ENCODE results near the gene RAB11FIP4.
A peak's percentile ranks its signal among the peaks of the same experiment; 100 is the strongest.

RAB11FIP4 gene

DNA sequence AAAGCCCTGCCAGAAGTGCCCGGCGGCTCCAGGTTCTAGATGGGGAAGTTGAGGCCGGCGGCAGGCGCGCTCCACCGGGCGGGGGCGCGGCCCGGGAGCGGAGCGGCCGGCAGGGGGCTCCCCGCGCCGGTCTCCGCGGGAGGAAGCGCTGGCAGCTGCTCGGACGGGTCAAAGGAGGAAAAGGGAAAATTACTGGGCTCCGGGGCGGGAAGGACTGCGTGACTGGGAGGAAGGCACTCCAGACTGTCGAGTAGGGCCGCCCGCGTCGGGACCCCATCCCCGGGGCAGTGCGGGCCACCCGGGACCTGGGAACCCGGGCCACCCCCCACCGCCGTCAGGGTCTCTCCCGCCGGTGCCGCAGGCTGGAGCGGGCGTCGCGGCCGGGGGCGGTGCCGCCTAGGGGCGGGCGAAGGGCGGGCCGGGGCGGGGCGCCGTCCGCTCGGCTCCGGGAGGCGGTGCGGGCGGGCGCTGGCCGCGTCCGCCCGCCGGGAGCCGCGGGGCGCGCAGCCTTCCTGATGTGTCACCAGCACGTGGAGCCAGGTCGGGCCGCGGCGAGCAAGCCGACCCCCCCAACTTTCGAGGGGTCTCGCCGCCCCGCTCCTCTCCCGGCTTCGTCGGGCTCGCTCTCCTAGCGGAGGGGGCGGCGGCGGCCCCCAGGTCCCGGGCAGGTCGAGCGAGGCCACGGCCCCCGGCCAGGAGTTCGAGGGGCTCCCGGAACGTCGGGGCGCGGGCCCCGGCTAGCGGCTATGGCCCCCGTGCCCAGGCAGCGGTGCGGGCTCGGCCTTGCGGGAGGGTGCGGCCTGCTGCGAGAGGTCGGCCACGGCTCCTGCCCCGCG is 167.5 kb downstream of the RAB11FIP4 start (continued):
- TF ChIP-seq ZNF202 (tag by site-specific recombination; IDR thresholded peaks at IDR 0.05; ENCODE audit: borderline replicate concordance) (no peak), ZFHX2 (tag by site-specific recombination; conservative IDR thresholded peaks at IDR 0.05) (peak; percentile 34; the same call in 1 of the 2 replicates), ZNF138 (tag by site-specific recombination; IDR thresholded peaks at IDR 0.05; ENCODE audit: borderline replicate concordance) (no peak), ZNF530 (tag by site-specific recombination; IDR thresholded peaks at IDR 0.05; ENCODE audit: low read depth) (no peak), ZNF624 (tag by site-specific recombination; IDR thresholded peaks at IDR 0.05) (no peak), ZFP3 (tag by site-specific recombination; IDR thresholded peaks at IDR 0.05; ENCODE audit: low read depth) (no peak), SCRT2 (tag by site-specific recombination; IDR thresholded peaks at IDR 0.05) (no peak), ZNF311 (tag by site-specific recombination; IDR thresholded peaks at IDR 0.05; ENCODE audit: borderline replicate concordance) (no peak), EGR2 (tag by site-specific recombination; IDR thresholded peaks at IDR 0.05; ENCODE audit: low read depth) (no peak), ZNF558 (tag by site-specific recombination; IDR thresholded peaks at IDR 0.05) (no peak), KLF16 (tag by site-specific recombination; IDR thresholded peaks at IDR 0.05) (no peak), ZNF354C (tag by site-specific recombination; IDR thresholded peaks at IDR 0.05; ENCODE audit: borderline replicate concordance, low read depth) (no peak), ZNF24 (tag by site-specific recombination; IDR thresholded peaks at IDR 0.05) (no peak), ZNF600 (tag by site-specific recombination; IDR thresholded peaks at IDR 0.05) (peak; percentile 50; the same call in 1 of the 2 replicates), HOXC10 (CRISPR knock-in tag; IDR thresholded peaks at IDR 0.05) (no peak), SP7 (tag by site-specific recombination; IDR thresholded peaks at IDR 0.05) (no peak), ZNF76 (tag by site-specific recombination; IDR thresholded peaks at IDR 0.05; ENCODE audit: borderline replicate concordance, low read depth) (no peak), ZNF416 (tag by site-specific recombination; IDR thresholded peaks at IDR 0.05) (no peak), ZNF791 (tag by site-specific recombination; IDR thresholded peaks at IDR 0.05) (no peak), ZNF175 (tag by site-specific recombination; IDR thresholded peaks at IDR 0.05) (no peak), WT1 (tag by site-specific recombination; IDR thresholded peaks at IDR 0.05) (no peak), ZNF830 (tag by site-specific recombination; IDR thresholded peaks at IDR 0.05; ENCODE audit: low read depth) (no peak), ZNF571 (tag by site-specific recombination; IDR thresholded peaks at IDR 0.05) (no peak), ZSCAN23 (tag by site-specific recombination; IDR thresholded peaks at IDR 0.05) (no peak), BCL11A (tag by site-specific recombination; IDR thresholded peaks at IDR 0.05; ENCODE audit: low read depth) (no peak), ZNF16 (tag by site-specific recombination; IDR thresholded peaks at IDR 0.05; ENCODE audit: low read depth) (no peak), GLIS1 (tag by site-specific recombination; IDR thresholded peaks at IDR 0.05) (peak; percentile 72), GLI2 (tag by site-specific recombination; IDR thresholded peaks at IDR 0.05; ENCODE audit: borderline replicate concordance, low read depth) (no peak), ZFP69B (tag by site-specific recombination; IDR thresholded peaks at IDR 0.05) (no peak)
- TF ChIP-seq, protein P1, sequence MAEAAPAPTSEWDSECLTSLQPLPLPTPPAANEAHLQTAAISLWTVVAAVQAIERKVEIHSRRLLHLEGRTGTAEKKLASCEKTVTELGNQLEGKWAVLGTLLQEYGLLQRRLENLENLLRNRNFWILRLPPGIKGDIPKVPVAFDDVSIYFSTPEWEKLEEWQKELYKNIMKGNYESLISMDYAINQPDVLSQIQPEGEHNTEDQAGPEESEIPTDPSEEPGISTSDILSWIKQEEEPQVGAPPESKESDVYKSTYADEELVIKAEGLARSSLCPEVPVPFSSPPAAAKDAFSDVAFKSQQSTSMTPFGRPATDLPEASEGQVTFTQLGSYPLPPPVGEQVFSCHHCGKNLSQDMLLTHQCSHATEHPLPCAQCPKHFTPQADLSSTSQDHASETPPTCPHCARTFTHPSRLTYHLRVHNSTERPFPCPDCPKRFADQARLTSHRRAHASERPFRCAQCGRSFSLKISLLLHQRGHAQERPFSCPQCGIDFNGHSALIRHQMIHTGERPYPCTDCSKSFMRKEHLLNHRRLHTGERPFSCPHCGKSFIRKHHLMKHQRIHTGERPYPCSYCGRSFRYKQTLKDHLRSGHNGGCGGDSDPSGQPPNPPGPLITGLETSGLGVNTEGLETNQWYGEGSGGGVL (tag by site-specific recombination; IDR thresholded peaks at IDR 0.05): peak; percentile 34; the same call in 1 of the 2 replicates
- TF ChIP-seq, protein P2, sequence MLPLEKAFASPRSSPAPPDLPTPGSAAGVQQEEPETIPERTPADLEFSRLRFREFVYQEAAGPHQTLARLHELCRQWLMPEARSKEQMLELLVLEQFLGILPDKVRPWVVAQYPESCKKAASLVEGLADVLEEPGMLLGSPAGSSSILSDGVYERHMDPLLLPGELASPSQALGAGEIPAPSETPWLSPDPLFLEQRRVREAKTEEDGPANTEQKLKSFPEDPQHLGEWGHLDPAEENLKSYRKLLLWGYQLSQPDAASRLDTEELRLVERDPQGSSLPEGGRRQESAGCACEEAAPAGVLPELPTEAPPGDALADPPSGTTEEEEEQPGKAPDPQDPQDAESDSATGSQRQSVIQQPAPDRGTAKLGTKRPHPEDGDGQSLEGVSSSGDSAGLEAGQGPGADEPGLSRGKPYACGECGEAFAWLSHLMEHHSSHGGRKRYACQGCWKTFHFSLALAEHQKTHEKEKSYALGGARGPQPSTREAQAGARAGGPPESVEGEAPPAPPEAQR (tag by site-specific recombination; IDR thresholded peaks at IDR 0.05): no peak
- TF ChIP-seq, protein P3, sequence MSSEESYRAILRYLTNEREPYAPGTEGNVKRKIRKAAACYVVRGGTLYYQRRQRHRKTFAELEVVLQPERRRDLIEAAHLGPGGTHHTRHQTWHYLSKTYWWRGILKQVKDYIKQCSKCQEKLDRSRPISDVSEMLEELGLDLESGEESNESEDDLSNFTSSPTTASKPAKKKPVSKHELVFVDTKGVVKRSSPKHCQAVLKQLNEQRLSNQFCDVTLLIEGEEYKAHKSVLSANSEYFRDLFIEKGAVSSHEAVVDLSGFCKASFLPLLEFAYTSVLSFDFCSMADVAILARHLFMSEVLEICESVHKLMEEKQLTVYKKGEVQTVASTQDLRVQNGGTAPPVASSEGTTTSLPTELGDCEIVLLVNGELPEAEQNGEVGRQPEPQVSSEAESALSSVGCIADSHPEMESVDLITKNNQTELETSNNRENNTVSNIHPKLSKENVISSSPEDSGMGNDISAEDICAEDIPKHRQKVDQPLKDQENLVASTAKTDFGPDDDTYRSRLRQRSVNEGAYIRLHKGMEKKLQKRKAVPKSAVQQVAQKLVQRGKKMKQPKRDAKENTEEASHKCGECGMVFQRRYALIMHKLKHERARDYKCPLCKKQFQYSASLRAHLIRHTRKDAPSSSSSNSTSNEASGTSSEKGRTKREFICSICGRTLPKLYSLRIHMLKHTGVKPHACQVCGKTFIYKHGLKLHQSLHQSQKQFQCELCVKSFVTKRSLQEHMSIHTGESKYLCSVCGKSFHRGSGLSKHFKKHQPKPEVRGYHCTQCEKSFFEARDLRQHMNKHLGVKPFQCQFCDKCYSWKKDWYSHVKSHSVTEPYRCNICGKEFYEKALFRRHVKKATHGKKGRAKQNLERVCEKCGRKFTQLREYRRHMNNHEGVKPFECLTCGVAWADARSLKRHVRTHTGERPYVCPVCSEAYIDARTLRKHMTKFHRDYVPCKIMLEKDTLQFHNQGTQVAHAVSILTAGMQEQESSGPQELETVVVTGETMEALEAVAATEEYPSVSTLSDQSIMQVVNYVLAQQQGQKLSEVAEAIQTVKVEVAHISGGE (tag by site-specific recombination; conservative IDR thresholded peaks at IDR 0.05; ENCODE audit: low read depth): 0 out of 2 replicates have a peak, but pooled peaks have one; percentile 11
- TF ChIP-seq, protein P4, sequence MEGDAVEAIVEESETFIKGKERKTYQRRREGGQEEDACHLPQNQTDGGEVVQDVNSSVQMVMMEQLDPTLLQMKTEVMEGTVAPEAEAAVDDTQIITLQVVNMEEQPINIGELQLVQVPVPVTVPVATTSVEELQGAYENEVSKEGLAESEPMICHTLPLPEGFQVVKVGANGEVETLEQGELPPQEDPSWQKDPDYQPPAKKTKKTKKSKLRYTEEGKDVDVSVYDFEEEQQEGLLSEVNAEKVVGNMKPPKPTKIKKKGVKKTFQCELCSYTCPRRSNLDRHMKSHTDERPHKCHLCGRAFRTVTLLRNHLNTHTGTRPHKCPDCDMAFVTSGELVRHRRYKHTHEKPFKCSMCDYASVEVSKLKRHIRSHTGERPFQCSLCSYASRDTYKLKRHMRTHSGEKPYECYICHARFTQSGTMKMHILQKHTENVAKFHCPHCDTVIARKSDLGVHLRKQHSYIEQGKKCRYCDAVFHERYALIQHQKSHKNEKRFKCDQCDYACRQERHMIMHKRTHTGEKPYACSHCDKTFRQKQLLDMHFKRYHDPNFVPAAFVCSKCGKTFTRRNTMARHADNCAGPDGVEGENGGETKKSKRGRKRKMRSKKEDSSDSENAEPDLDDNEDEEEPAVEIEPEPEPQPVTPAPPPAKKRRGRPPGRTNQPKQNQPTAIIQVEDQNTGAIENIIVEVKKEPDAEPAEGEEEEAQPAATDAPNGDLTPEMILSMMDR (tag by site-specific recombination; IDR thresholded peaks at IDR 0.05): peak; percentile 54

Measured in HEK293 (cell line).